GM12873 (cell line): ENCODE measurements around the gene DLK2.

Source experiments
- TF ChIP-seq, protein P1 (sequence below): IDR thresholded peaks from 2 replicates; pipeline ENCODE4 v1.5.1; 2012; ENCODE audit warnings: low read depth, mild to moderate bottlenecking, moderate library complexity, low read length, control low read depth; ENCODE audit not compliant: insufficient read depth; ENCODE audit errors: missing control alignments

Gene DLK2

GRCh38 chr6:43442935-43443334 lies 12.4 kb downstream of the DLK2 start:
- TF ChIP-seq, protein P1, sequence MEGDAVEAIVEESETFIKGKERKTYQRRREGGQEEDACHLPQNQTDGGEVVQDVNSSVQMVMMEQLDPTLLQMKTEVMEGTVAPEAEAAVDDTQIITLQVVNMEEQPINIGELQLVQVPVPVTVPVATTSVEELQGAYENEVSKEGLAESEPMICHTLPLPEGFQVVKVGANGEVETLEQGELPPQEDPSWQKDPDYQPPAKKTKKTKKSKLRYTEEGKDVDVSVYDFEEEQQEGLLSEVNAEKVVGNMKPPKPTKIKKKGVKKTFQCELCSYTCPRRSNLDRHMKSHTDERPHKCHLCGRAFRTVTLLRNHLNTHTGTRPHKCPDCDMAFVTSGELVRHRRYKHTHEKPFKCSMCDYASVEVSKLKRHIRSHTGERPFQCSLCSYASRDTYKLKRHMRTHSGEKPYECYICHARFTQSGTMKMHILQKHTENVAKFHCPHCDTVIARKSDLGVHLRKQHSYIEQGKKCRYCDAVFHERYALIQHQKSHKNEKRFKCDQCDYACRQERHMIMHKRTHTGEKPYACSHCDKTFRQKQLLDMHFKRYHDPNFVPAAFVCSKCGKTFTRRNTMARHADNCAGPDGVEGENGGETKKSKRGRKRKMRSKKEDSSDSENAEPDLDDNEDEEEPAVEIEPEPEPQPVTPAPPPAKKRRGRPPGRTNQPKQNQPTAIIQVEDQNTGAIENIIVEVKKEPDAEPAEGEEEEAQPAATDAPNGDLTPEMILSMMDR = no peak

- TF ChIP-seq, protein P1 = no peak
Observed at GRCh38 chr6:43437700-43438099, 17.6 kb downstream of the DLK2 start.

DNA sequence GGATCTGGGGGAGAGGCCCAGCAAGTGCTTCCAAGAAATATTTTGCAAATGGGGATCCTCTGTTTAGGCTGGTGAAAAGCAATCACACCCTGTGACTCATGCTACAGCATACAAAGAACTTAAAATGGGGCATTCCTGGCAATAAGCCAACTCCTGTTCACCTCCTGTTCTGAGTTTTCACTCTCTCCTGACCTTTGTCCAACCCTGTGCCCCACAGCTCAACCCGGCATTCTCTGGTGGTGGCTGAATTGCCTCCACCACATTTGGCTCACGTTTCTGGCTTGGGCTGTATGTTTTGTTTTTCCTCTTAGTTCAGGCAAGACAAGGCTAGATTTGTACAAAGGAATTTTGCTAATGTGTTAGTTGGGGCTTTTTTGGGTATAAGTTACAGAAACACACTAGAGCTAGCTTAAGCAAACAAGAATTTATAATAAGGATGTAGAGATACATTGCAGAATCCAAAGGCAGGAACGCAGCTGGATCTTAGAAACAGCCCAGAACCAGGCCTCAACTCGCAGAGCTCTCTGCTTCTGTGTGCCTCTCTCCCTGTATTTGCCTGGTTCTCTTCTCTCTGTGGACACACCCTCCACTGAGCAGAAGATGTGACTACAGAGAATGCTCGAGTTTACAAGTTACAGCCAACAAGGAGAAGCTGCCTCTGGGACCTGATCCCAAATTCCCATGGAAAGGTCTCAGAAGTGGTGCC lies 18.6 kb downstream of the DLK2 start:
- TF ChIP-seq, protein P1 = no peak

DNA sequence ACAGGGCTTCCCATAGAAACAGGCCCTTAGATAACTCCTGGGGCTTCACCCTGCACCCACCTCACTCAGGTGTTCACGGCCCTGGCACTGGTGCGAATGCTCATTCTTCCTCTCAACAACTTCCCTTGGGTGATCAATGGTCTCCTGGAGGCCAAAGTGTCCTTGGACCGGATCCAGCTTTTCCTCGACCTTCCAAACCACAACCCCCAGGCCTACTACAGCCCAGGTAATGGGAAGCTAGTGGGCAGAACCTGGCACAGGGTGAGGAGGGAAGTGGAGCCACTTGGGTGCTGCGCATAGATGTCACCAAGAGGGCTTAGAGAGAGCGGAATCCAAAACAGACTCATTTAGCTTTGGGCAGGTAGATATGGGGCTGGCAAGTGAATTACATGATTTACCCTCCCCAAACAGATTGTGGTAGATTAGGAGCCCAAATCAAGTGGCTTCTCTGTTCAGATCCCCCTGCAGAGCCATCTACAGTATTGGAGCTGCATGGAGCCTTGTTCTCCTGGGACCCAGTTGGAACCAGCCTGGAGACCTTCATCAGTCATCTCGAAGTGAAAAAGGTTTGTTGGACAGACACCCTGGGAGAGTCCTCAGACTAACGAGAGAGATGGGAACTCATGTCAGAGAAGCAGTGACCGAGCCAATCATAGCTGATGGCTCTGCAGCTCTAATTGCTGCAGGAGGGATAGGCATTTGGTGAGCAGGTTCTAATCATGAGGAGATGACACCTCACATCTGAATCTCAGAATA lies 19.5 kb downstream of the DLK2 start:
- TF ChIP-seq, protein P1 = no peak

- TF ChIP-seq, protein P1 = no peak
Observed at GRCh38 chr6:43434943-43435342, 20.4 kb downstream of the DLK2 start.

DNA sequence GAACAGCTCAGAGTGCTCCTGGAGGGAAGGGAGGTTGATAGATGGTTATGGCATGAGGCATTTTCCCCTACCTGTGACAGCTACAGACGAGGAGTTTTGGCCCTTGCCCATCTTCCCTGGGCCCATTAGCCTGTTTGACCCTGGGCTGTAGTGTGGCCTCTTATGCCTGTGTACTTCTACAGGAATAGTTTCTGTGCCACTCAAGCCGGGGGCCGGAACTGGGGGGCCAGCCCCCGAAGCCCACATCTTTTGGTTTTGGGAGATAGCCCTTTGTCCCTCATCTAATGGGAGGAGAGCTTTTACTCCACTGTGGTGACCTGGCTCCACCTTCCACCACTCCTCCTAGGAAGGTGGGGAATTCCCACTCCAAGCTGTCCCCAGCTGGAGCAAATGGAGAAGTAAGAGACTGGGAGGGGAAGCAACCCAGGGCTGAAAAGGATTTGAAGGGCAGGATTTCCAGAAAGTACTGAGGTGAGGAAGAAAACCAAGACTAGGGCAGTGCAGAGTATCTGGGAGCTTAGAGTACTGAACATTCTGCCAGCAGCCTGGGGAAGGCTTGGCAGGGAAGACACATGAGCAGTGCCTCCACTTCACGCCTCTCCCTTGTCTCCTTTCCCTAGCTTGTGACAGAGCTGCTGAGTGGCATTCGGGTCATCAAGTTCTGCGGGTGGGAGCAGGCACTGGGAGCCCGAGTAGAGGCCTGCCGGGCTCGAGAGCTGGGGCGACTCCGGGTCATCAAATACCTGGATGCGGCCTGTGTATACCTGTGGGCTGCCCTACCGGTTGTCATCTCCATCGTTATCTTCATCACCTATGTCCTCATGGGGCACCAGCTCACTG lies 21.1 kb downstream of the DLK2 start:
- TF ChIP-seq, protein P1 = no peak

- TF ChIP-seq, protein P1 = no peak
Observed at GRCh38 chr6:43433148-43433547, 22.2 kb downstream of the DLK2 start.
